HEK293T (cell line): ENCODE data around the gene PEAK1.

Experiments used
- ARNT ChIP-seq: fragments of 450-650 bp; IDR thresholded peaks from 2 replicates; pipeline ENCODE4 v1.6.1; 2017; ENCODE audit warnings: mild to moderate bottlenecking
- BHLHE40 ChIP-seq: fragments of 450-650 bp; IDR thresholded peaks from 2 replicates; pipeline ENCODE4 v1.6.1; 2016; ENCODE audit warnings: mild to moderate bottlenecking, moderate library complexity, borderline replicate concordance
- CTBP1 ChIP-seq: fragments of 450-650 bp; IDR thresholded peaks from 2 replicates; pipeline ENCODE4 v1.6.1; 2016; ENCODE audit warnings: borderline replicate concordance
- ELF4 ChIP-seq: fragments of 450-650 bp; IDR thresholded peaks from 2 replicates; pipeline ENCODE4 v1.6.1; 2017; ENCODE audit warnings: antibody characterized with exemption
- FOXA1 ChIP-seq: fragments of 450-650 bp; IDR thresholded peaks from 2 replicates; pipeline ENCODE4 v1.6.1; 2016; ENCODE audit warnings: mild to moderate bottlenecking
- FOXK2 ChIP-seq: fragments of 450-650 bp; IDR thresholded peaks from 2 replicates; pipeline ENCODE4 v1.6.1; 2016; ENCODE audit warnings: mild to moderate bottlenecking
- FOXM1 ChIP-seq: fragments of 450-650 bp; IDR thresholded peaks from 2 replicates; pipeline ENCODE4 v1.6.1; 2017; ENCODE audit warnings: mild to moderate bottlenecking, borderline replicate concordance
- LEF1 ChIP-seq: fragments of 450-650 bp; IDR thresholded peaks from 2 replicates; pipeline ENCODE4 v1.6.1; 2017; ENCODE audit warnings: mild to moderate bottlenecking, borderline replicate concordance
- NFRKB ChIP-seq: fragments of 450-650 bp; IDR thresholded peaks from 2 replicates; pipeline ENCODE4 v1.6.1; 2016; ENCODE audit warnings: mild to moderate bottlenecking, moderate library complexity
- SP1 ChIP-seq: fragments of 450-650 bp; IDR thresholded peaks from 2 replicates; pipeline ENCODE4 v1.6.1; 2017
- TARDBP ChIP-seq: fragments of 450-650 bp; IDR thresholded peaks from 2 replicates; pipeline ENCODE4 v1.6.1; 2016
- ZNF384 ChIP-seq: fragments of 450-650 bp; IDR thresholded peaks from 2 replicates; pipeline ENCODE4 v1.6.1; 2016
- TF ChIP-seq, protein P1 (sequence below): fragments of 450-650 bp; IDR thresholded peaks from 2 replicates; pipeline ENCODE4 v1.6.1; 2016

DNA sequence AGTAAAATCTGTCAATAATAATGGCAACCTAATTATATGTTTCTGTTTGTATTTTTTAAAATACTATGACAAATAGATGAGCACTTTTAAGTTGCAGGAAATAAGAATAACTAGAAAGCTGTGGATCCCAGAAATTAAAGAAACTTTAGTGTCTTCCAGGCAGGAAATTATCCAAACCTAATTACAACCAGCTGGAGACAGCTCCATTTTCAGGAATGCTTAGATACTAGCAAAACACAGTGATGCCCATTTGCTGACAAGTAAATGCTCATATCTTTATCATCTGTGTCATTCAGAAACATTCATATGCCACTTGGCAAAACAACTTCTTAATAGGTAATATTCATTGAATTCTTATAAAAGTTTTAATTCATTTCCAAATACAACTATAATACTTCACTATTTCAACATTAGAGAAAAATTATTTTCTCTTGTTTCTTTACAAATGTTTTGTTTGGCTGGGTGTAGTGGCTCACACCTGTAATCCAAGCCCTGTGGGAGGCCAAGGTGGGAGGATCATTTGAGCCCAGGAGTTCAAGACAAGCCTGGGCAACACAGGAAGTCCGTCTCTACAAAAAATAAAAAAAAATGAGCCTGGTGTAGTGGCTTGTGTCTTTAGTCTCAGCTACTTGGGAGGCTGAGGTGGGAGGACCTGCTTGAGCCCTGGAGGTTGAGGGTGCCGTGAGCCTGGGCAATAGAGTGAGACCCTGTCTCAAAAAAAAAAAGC lies 179.9 kb downstream of the PEAK1 start:
- TF ChIP-seq ZNF384: 0 out of 2 replicates have a peak, but pooled peaks have one; percentile 14
- no peak for TF ChIP-seq BHLHE40
- TF ChIP-seq SP1: no peak
- TF ChIP-seq ELF4: no peak
- TF ChIP-seq, protein P1, sequence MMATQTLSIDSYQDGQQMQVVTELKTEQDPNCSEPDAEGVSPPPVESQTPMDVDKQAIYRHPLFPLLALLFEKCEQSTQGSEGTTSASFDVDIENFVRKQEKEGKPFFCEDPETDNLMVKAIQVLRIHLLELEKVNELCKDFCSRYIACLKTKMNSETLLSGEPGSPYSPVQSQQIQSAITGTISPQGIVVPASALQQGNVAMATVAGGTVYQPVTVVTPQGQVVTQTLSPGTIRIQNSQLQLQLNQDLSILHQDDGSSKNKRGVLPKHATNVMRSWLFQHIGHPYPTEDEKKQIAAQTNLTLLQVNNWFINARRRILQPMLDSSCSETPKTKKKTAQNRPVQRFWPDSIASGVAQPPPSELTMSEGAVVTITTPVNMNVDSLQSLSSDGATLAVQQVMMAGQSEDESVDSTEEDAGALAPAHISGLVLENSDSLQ: no peak
- TF ChIP-seq FOXA1: no peak
- no peak for TF ChIP-seq ARNT
- TF ChIP-seq LEF1: no peak
- TF ChIP-seq TARDBP: no peak
- no peak for TF ChIP-seq CTBP1
- TF ChIP-seq FOXK2: no peak
- no peak for TF ChIP-seq NFRKB
- TF ChIP-seq FOXM1: no peak
